OCI-LY1 (cell line): ENCODE results near the gene ITGA7.

Experiments used
- EZH2 ChIP-seq: fragments of 200-600 bp; sonication (generic), shearing (Covaris generic); IDR thresholded peaks from 2 replicates; pipeline ENCODE4 v1.8.0; 2017; ENCODE audit warnings: borderline replicate concordance, mixed run types, mild to moderate bottlenecking, antibody characterized with exemption, low read length, moderate library complexity, mixed read lengths
- TF ChIP-seq, protein P1 (sequence below): fragments of 200-600 bp; sonication (generic), shearing (Covaris generic); IDR thresholded peaks from 2 replicates; pipeline ENCODE4 v1.5.1; 2017; ENCODE audit warnings: mild to moderate bottlenecking, antibody characterized with exemption, low read length, moderate library complexity, mixed read lengths

DNA sequence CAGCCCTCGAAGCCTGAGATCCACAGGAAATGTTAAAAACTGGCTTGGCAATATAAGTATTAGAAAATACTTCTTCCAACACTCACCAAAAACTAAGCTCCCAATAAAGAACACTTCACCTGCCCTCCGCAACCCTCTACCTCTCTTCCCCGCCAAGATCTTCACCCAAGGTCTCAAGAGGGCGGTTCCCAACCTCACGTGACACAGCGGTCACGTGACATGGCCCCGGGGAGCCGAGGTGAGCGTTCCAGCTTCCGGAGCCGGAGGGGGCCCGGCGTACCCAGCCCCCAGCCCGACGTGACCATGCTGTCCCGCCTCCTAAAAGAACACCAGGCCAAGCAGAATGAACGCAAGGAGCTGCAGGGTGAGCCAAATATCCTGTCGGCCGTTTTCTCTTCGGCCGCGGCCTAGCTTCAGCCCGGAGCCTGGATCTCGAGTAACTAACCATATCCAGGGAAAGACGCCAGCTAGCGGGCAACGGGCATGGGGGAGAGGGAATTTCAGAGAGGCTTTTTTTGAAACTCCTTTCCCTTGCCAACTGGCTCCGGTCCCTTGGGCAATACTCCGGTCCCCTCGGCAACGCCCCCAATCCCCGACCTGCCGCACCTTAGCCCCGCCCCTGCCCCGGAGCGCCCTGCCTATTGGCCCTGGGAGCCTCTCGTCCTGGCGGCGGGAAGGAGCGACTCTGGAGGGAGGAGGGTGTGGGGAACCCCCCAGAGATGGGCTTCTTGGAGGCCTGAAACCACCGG is 8.3 kb upstream of the ITGA7 start, which contains the start of gene BLOC1S1:
- TF ChIP-seq EZH2 = no peak
- TF ChIP-seq, protein P1, sequence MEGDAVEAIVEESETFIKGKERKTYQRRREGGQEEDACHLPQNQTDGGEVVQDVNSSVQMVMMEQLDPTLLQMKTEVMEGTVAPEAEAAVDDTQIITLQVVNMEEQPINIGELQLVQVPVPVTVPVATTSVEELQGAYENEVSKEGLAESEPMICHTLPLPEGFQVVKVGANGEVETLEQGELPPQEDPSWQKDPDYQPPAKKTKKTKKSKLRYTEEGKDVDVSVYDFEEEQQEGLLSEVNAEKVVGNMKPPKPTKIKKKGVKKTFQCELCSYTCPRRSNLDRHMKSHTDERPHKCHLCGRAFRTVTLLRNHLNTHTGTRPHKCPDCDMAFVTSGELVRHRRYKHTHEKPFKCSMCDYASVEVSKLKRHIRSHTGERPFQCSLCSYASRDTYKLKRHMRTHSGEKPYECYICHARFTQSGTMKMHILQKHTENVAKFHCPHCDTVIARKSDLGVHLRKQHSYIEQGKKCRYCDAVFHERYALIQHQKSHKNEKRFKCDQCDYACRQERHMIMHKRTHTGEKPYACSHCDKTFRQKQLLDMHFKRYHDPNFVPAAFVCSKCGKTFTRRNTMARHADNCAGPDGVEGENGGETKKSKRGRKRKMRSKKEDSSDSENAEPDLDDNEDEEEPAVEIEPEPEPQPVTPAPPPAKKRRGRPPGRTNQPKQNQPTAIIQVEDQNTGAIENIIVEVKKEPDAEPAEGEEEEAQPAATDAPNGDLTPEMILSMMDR = no peak
